GM18870 (cell line): ENCODE data around the gene SSX4B.
"Not testable (repeated sequence)": the region's sequence is repeated elsewhere in the genome, so short reads cannot be mapped to it uniquely, and the experiment has no call there.

ENCODE experiments used
- ATAC-seq: cut with Tn5 transposase; IDR thresholded peaks from one replicate; pipeline ENCODE4 v1.9.1; 2021; ENCODE audit warnings: moderate library complexity; ENCODE audit not compliant: unreplicated experiment

The SSX4B gene

GRCh38 chrX:48411860-48412259 is at the start of gene SSX4B:
Gene SSX4B (minus strand): TSS chrX:48411960. CDS start chrX:48411372, 588 bp downstream.
- not testable (repeated sequence) for ATAC-seq

GRCh38 chrX:48460606-48461005 is 48.8 kb upstream of the SSX4B start:
- no peak for ATAC-seq

GRCh38 chrX:48460031-48460430 is 48.3 kb upstream of the SSX4B start:
- no peak for ATAC-seq

GRCh38 chrX:48459483-48459882 is 47.7 kb upstream of the SSX4B start:
- no peak for ATAC-seq

GRCh38 chrX:48458711-48459110 is 47.0 kb upstream of the SSX4B start:
- ATAC-seq: no peak

GRCh38 chrX:48456628-48457331 is 45.0 kb upstream of the SSX4B start:
- no peak for ATAC-seq

GRCh38 chrX:48451708-48452107 is 39.9 kb upstream of the SSX4B start:
- no peak for ATAC-seq

- ATAC-seq: no peak
Observed at GRCh38 chrX:48450076-48450475, 38.3 kb upstream of the SSX4B start.

- ATAC-seq: not testable (repeated sequence)
Observed at GRCh38 chrX:48447201-48447600, 35.4 kb upstream of the SSX4B start.

- ATAC-seq: not testable (repeated sequence)
Observed at GRCh38 chrX:48433713-48434112, 22.0 kb upstream of the SSX4B start.

GRCh38 chrX:48430166-48430565 is 18.4 kb upstream of the SSX4B start:
- not testable (repeated sequence) for ATAC-seq

- not testable (repeated sequence) for ATAC-seq
Observed at GRCh38 chrX:48429606-48430005, 17.8 kb upstream of the SSX4B start.

- ATAC-seq: not testable (repeated sequence)
Observed at GRCh38 chrX:48427027-48427716, 15.4 kb upstream of the SSX4B start.

GRCh38 chrX:48397825-48398224 is 13.9 kb downstream of the SSX4B start:
- not testable (repeated sequence) for ATAC-seq

- not testable (repeated sequence) for ATAC-seq
Observed at GRCh38 chrX:48396931-48397330, 14.8 kb downstream of the SSX4B start.

- ATAC-seq: not testable (repeated sequence)
Observed at GRCh38 chrX:48383239-48383638, 28.5 kb downstream of the SSX4B start, which contains the start of gene SSX4. Gene SSX4 (plus strand): TSS chrX:48383539. CDS start chrX:48384054, 515 bp downstream.

GRCh38 chrX:48370408-48370807 is 41.4 kb downstream of the SSX4B start:
- ATAC-seq: not testable (repeated sequence)

GRCh38 chrX:48367717-48368408 is 43.9 kb downstream of the SSX4B start:
- not testable (repeated sequence) for ATAC-seq

GRCh38 chrX:48359281-48359680 is 52.5 kb downstream of the SSX4B start:
- not testable (repeated sequence) for ATAC-seq

- ATAC-seq: no peak
Observed at GRCh38 chrX:48357681-48358080, 54.1 kb downstream of the SSX4B start.

GRCh38 chrX:48356315-48357094 is 55.3 kb downstream of the SSX4B start, which contains the start of gene SSX3:
Gene SSX3 (minus strand): TSS chrX:48356703. CDS start chrX:48355249, 1,454 bp downstream.
- not testable (repeated sequence) for ATAC-seq
